Neural progenitor cell (in vitro differentiated cells): ENCODE measurements around the gene GYPA. TPM values are rescaled to one million over a fixed set of nuclear protein-coding genes. Genes with fewer than 3 reads are reported as not detected.
"Not testable (repeated sequence)": the region's sequence is repeated elsewhere in the genome, so short reads cannot be mapped to it uniquely, and the experiment has no call there.

Experiments
- DNase-seq: peaks from one replicate; pipeline ENCODE4 v3.0.0-alpha.2; 2016; ENCODE audit warnings: low spot score
- H2AFZ ChIP-seq: fragments of 200-600 bp; sonication (generic); replicated peaks from 2 replicates; pipeline ENCODE4 v1.6.1; 2016; ENCODE audit warnings: antibody characterized with exemption
- H3F3A ChIP-seq: fragments of 200-600 bp; sonication (generic); 2 replicates; pipeline ENCODE4 v1.6.1; 2016; ENCODE audit warnings: antibody characterized with exemption, low read depth
- H3K27ac ChIP-seq: fragments of 200-600 bp; sonication (generic); 2 replicates; pipeline ENCODE4 v1.5.1; 2016; ENCODE audit warnings: mild to moderate bottlenecking
- H3K27me3 ChIP-seq: fragments of 200-600 bp; sonication (generic); 2 replicates; pipeline ENCODE4 v1.6.1; 2016; ENCODE audit warnings: mild to moderate bottlenecking, moderate library complexity
- H3K36me3 ChIP-seq: fragments of 200-600 bp; sonication (generic); 2 replicates; pipeline ENCODE4 v1.5.1; 2016
- H3K4me1 ChIP-seq: fragments of 200-600 bp; sonication (generic); 2 replicates; pipeline ENCODE4 v1.6.1; 2016; ENCODE audit warnings: mixed run types
- H3K4me2 ChIP-seq: fragments of 200-600 bp; sonication (generic); 2 replicates; pipeline ENCODE4 v1.6.1; 2016
- H3K4me3 ChIP-seq: fragments of 200-600 bp; sonication (generic); 2 replicates; pipeline ENCODE4 v1.5.1; 2016
- H3K79me2 ChIP-seq: fragments of 200-600 bp; sonication (generic); 2 replicates; pipeline ENCODE4 v1.6.1; 2016; ENCODE audit warnings: low read depth
- H3K9ac ChIP-seq: fragments of 200-600 bp; sonication (generic); 2 replicates; pipeline ENCODE4 v1.6.1; 2016
- H3K9me3 ChIP-seq: fragments of 200-600 bp; sonication (generic); 2 replicates; pipeline ENCODE4 v1.5.1; 2016; ENCODE audit warnings: low read depth
- H4K20me1 ChIP-seq: fragments of 200-600 bp; sonication (generic); 2 replicates; pipeline ENCODE4 v1.6.1; 2016; ENCODE audit warnings: low read depth
- H3K27ac Mint-ChIP-seq: 3 replicates; pipeline ENCODE4 v1.8.0; 2021; ENCODE audit warnings: mixed read lengths
- H3K27me3 Mint-ChIP-seq: 2 replicates; pipeline ENCODE4 v1.8.0; 2022; ENCODE audit warnings: low read depth, mild to moderate bottlenecking, inconsistent platforms, moderate library complexity, mixed read lengths; ENCODE audit not compliant: insufficient read depth
- H3K36me3 Mint-ChIP-seq: 3 replicates; pipeline ENCODE4 v1.8.0; 2021; ENCODE audit warnings: mixed read lengths
- H3K4me1 Mint-ChIP-seq: 3 replicates; pipeline ENCODE4 v1.8.0; 2021; ENCODE audit warnings: mixed read lengths
- H3K4me3 Mint-ChIP-seq: 3 replicates; pipeline ENCODE4 v1.8.0; 2021; ENCODE audit warnings: mild to moderate bottlenecking, moderate library complexity, mixed read lengths
- H3K9me3 Mint-ChIP-seq: 3 replicates; pipeline ENCODE4 v1.8.0; 2020; ENCODE audit warnings: mixed read lengths
- CTCF ChIP-seq: fragments of 200-600 bp; sonication (generic); IDR thresholded peaks from 2 replicates; pipeline ENCODE4 v1.5.1; 2017; ENCODE audit warnings: antibody characterized with exemption, mild to moderate bottlenecking
- EZH2 ChIP-seq: fragments of 200-600 bp; sonication (generic); IDR thresholded peaks from 2 replicates; pipeline ENCODE4 v1.6.1; 2017; ENCODE audit warnings: antibody characterized with exemption, mild to moderate bottlenecking, moderate library complexity
- EZH2phosphoT487 ChIP-seq: fragments of 200-600 bp; sonication (generic); IDR thresholded peaks from 2 replicates; pipeline ENCODE4 v1.6.1; 2017; ENCODE audit warnings: antibody characterized with exemption
- total RNA-seq: library from RNA; depleted of rRNA; stranded (reverse); fragments of >200 nt; gene quantifications from 2 replicates; pipeline ENCODE4 v1.2.3, GENCODE V29; 2015; ENCODE audit warnings: low replicate concordance

GYPA gene
- total RNA-seq, 1 donor from 2014 or later: not detected

- Mint-ChIP-seq H3K4me3 (no peak overlapping the region), H3K27me3 (no peaks in the 10 kb centered on the region), H3K9me3 (no peaks in the 10 kb centered on the region), H3K27ac (no peak overlapping the region), H3K36me3 (no peaks in the 10 kb centered on the region), H3K4me1 (peaks cover 14% of the 10 kb centered on the region)
- no peak for TF ChIP-seq EZH2
- Histone ChIP-seq H3K9me3 (no peaks in the 10 kb centered on the region), H3K9ac (no peak overlapping the region), H4K20me1 (no peaks in the 10 kb centered on the region), H3K79me2 (no peaks in the 10 kb centered on the region), H3K4me2 (no peak overlapping the region), H2AFZ (no peak overlapping the region), H3K27ac (no peak overlapping the region), H3K27me3 (no peaks in the 10 kb centered on the region), H3K4me1 (peaks cover 9% of the 10 kb centered on the region), H3K4me3 (no peak overlapping the region), H3F3A (no peaks in the 10 kb centered on the region), H3K36me3 (no peaks in the 10 kb centered on the region)
- peak; percentile 37 for DNase-seq
Observed at GRCh38 chr4:144171697-144172096, 31.2 kb upstream of the GYPA start.

GRCh38 chr4:144169211-144169610 is 28.7 kb upstream of the GYPA start:
- H3F3A ChIP-seq: no peaks in the 10 kb centered on the region
- Mint-ChIP-seq H3K36me3 (no peaks in the 10 kb centered on the region), H3K4me3 (no peak overlapping the region), H3K27ac (no peak overlapping the region), H3K27me3 (no peaks in the 10 kb centered on the region), H3K4me1 (peaks cover 9% of the 10 kb centered on the region), H3K9me3 (no peaks in the 10 kb centered on the region)
- no peaks in the 10 kb centered on the region for H3K9me3 ChIP-seq
- no peaks in the 10 kb centered on the region for H3K27me3 ChIP-seq
- H3K27ac ChIP-seq: no peak overlapping the region
- no peak overlapping the region for H2AFZ ChIP-seq
- no peak for DNase-seq
- H3K79me2 ChIP-seq: no peaks in the 10 kb centered on the region
- no peak overlapping the region for H3K9ac ChIP-seq
- no peak for TF ChIP-seq EZH2
- TF ChIP-seq CTCF: no peak
- TF ChIP-seq EZH2phosphoT487: no peak
- no peak overlapping the region for H3K4me2 ChIP-seq
- H3K4me1 ChIP-seq: peaks cover 9% of the 10 kb centered on the region
- no peak overlapping the region for H3K4me3 ChIP-seq
- H3K36me3 ChIP-seq: no peaks in the 10 kb centered on the region
- no peaks in the 10 kb centered on the region for H4K20me1 ChIP-seq

- Histone ChIP-seq H3K4me3 (no peak overlapping the region), H2AFZ (no peak overlapping the region), H3K36me3 (no peaks in the 10 kb centered on the region), H3K79me2 (no peaks in the 10 kb centered on the region), H3K4me1 (no peaks in the 10 kb centered on the region), H3K9ac (no peak overlapping the region), H3K27me3 (no peaks in the 10 kb centered on the region), H3K9me3 (no peaks in the 10 kb centered on the region), H3K27ac (no peak overlapping the region), H4K20me1 (no peaks in the 10 kb centered on the region), H3F3A (no peaks in the 10 kb centered on the region), H3K4me2 (no peak overlapping the region)
- Mint-ChIP-seq H3K36me3 (no peaks in the 10 kb centered on the region), H3K27me3 (peaks cover 5% of the 10 kb centered on the region), H3K27ac (no peak overlapping the region), H3K4me1 (no peaks in the 10 kb centered on the region), H3K4me3 (no peak overlapping the region), H3K9me3 (peaks cover 17% of the 10 kb centered on the region)
- TF ChIP-seq CTCF (no peak), EZH2phosphoT487 (no peak), EZH2 (no peak)
- no peak for DNase-seq
Observed at GRCh38 chr4:144154044-144154443, 13.5 kb upstream of the GYPA start.

GRCh38 chr4:144142690-144143326 is 2.3 kb upstream of the GYPA start:
- H3K79me2 ChIP-seq, H3K27me3 ChIP-seq, H3K27me3 Mint-ChIP-seq, H3K4me1 Mint-ChIP-seq, H3K9ac ChIP-seq, H3K27ac Mint-ChIP-seq, H3K36me3 Mint-ChIP-seq, H3K9me3 ChIP-seq, H4K20me1 ChIP-seq, H3K4me3 Mint-ChIP-seq, H3K4me3 ChIP-seq, H2AFZ ChIP-seq, H3K4me2 ChIP-seq, H3K4me1 ChIP-seq, H3F3A ChIP-seq, H3K36me3 ChIP-seq, H3K27ac ChIP-seq, H3K9me3 Mint-ChIP-seq: not testable (repeated sequence)
- TF ChIP-seq CTCF: peak; percentile 74
- DNase-seq: peak; percentile 58
